HCT116 (cell line): ENCODE results near the gene MXD3.

Source experiments
- CEBPB ChIP-seq: IDR thresholded peaks from 2 replicates; pipeline ENCODE4 v1.6.1; 2012; ENCODE audit warnings: low read depth
- CTCF ChIP-seq, 3 experiments: fragments of 200-600 bp in 1 of 3; sonication (generic) in 1 of 3; IDR thresholded peaks in 2 of 3; conservative IDR thresholded peaks in 1 of 3; 2 replicates each; pipeline ENCODE4 v1.5.1; 2012 to 2017; ENCODE audit warnings: low read depth in 2 of 3, low read length in 2 of 3, antibody characterized with exemption in 1 of 3, borderline replicate concordance in 1 of 3, control low read depth in 1 of 3, mild to moderate bottlenecking in 1 of 3, mixed read lengths in 1 of 3, mixed run types in 1 of 3, moderate library complexity in 1 of 3; ENCODE audit not compliant: insufficient read depth in 1 of 3
- EGR1 ChIP-seq: IDR thresholded peaks from 2 replicates; pipeline ENCODE4 v1.6.1; 2012; ENCODE audit warnings: low read depth
- EZH2 ChIP-seq: fragments of 200-600 bp; sonication (generic); IDR thresholded peaks from 2 replicates; pipeline ENCODE4 v1.6.1; 2017; ENCODE audit warnings: antibody characterized with exemption, mixed run types
- JUND ChIP-seq: IDR thresholded peaks from 2 replicates; pipeline ENCODE4 v1.6.1; 2012
- POLR2A ChIP-seq: IDR thresholded peaks from 2 replicates; pipeline ENCODE4 v1.7.0; 2011; ENCODE audit warnings: borderline replicate concordance; ENCODE audit not compliant: insufficient read depth, insufficient read length; ENCODE audit errors: extremely low read depth
- REST ChIP-seq: IDR thresholded peaks from 2 replicates; pipeline ENCODE4 v1.6.1; 2012; ENCODE audit warnings: low read depth
- SIN3A ChIP-seq: IDR thresholded peaks from 2 replicates; pipeline ENCODE4 v1.6.1; 2012; ENCODE audit warnings: low read depth
- YY1 ChIP-seq: IDR thresholded peaks from 2 replicates; pipeline ENCODE4 v1.6.1; 2011; ENCODE audit warnings: low read length, low read depth, moderate library complexity, mild to moderate bottlenecking; ENCODE audit not compliant: insufficient replicate concordance; ENCODE audit errors: extremely low read depth
- ZNF274 ChIP-seq: fragments of 200-500 bp; sonication (Bioruptor generic); IDR thresholded peaks from 2 replicates; pipeline ENCODE4 v1.6.1; 2014; ENCODE audit warnings: mild to moderate bottlenecking, low read depth, low read length, inconsistent platforms

GRCh38 chr5:177339107-177339638 is 27.5 kb upstream of the MXD3 start:
- TF ChIP-seq CTCF (IDR thresholded peaks at IDR 0.05 in 2 of 3, conservative IDR thresholded peaks at IDR 0.05 in 1 of 3; ENCODE audit: borderline replicate concordance in 1 of 3, insufficient read depth in 1 of 3, low read depth in 2 of 3, low read length in 2 of 3) = no peak
- no peak for TF ChIP-seq POLR2A
- TF ChIP-seq EGR1 = no peak
- TF ChIP-seq EZH2 = no peak
- no peak for TF ChIP-seq YY1
- TF ChIP-seq CEBPB = no peak
- no peak for TF ChIP-seq SIN3A
- TF ChIP-seq JUND = no peak
- no peak for TF ChIP-seq REST
- TF ChIP-seq ZNF274 = no peak
